HG03095 (cell line): Measurements from ENCODE around the gene TIGD6.
"Not testable (repeated sequence)": the region's sequence is repeated elsewhere in the genome, so short reads cannot be mapped to it uniquely, and the experiment has no call there.

Experiments
- ATAC-seq: cut with Tn5 transposase; IDR thresholded peaks from one replicate; pipeline ENCODE4 v1.9.1; 2021; ENCODE audit warnings: moderate library complexity; ENCODE audit not compliant: unreplicated experiment

TIGD6 gene

DNA sequence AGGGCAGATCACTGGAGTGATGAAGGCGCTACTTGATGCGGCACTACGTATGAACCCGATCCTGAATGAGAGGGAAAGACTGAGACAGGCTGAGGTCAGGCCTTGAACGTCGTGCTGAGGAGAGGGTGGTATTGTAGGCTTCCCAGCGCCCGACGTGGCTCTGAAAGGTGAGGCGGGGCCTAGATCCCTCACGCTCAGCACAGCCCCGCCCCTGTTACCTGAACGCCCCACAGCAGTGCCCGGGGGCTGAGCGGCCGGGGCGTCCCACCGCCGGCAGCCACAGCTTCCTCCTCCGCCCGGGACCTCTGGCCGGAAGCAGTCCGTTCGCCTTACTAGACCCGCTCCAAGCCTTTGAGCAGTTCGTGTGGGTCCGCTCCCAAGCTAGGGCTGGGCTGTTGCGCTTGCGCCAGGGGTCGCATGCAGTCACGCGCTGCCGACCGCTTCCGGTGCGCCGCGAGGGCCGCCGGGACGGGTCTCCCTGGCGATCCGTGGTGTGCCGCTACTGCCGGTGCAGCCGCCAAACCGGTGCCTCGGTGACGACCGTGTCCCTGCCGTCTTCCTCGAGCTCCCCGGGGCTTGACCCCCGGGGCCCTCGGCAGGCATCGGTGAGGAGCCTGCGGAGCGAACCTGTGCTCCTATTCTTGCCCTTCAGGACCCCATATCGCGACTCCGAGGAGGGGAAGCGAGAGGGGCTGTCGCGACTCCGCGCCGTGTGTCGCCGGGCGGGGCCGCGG, at the start of gene TIGD6, which contains the start of gene HMGXB3:
Gene TIGD6, minus strand, starts transcription at position 399 of the 734 bp plus-strand sequence. CDS start 4,306 bp downstream, outside the sequence.
Gene HMGXB3, plus strand, starts transcription at position 484 of the 734 bp plus-strand sequence. CDS start 4,114 bp downstream, outside the sequence.
- ATAC-seq: peak; percentile 90

GRCh38 chr5:150046031-150046430, 45.6 kb upstream of the TIGD6 start:
- no peak for ATAC-seq

DNA sequence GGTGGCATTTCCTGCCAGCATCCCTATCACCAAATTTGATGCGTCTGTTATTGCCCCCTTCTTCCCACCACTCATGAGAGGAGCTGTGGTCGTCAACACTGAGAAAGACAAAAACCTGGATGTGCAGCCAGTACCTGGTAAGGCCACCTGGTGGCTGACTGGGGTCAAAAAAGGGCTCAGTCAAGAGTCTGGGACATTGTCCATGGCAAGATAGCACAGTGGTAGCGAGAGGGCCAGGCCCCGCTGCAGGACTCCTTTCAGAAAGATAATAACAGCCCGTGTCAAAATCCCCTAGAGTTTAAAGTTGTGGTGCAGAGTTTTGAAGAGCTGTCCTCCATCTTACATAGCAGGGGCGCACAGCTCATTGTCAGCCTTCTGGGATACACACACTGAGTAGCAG, 45.1 kb upstream of the TIGD6 start:
- no peak for ATAC-seq

- ATAC-seq: no peak
These were observed 44.3 kb upstream of the TIGD6 start for GRCh38 chr5:150044712-150045111.

DNA sequence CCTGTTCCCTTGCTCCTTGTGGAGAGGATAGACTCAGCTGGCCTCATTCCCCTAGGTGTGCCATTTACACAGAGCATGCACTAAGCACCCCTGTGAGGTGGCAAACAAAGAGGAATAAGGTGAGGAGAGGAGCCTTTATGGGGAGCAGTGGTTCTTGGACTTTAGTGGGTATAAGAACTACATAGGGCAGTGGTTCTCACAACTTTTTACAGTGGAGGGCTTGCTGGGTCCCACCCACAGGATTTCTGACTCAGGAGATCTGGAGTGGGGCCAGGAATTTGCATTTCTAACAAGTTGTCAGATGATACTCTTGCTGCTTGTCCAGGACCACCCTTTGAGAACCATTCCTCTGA, 43.9 kb upstream of the TIGD6 start:
- no peak for ATAC-seq

DNA sequence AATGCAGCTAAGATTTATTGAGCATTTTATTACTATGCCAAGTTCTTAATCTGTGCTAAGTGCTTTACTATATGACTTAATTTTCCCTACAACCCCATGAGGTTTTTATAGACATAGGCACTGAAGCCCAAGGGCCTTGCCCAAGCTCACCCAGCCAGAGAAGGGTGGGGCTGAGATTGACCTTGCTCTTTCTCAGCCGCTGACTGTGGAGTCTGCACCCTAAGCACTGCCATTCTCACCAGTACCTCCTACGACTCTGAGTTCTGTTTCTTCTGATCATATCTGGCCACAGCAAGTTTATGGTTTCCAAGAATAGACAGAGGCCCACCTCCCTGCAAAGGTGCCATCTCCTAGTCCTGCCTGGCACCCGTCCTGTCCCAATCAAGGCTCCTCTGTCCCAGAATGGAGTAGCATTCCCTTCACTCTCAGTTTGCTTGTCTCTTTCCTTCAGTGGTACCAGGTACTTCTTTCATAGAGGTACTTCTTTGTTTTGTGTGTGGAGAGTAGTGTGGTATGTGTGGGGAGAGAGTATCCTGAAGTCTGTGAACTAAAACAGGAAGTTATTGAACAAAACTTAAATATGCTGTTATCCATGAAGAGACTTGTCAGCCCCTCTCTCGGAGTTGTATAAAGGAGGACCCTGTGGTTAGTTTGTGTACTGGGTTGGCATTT, 43.3 kb upstream of the TIGD6 start:
- ATAC-seq: no peak

GRCh38 chr5:150042459-150042858, 42.0 kb upstream of the TIGD6 start:
- no peak for ATAC-seq

DNA sequence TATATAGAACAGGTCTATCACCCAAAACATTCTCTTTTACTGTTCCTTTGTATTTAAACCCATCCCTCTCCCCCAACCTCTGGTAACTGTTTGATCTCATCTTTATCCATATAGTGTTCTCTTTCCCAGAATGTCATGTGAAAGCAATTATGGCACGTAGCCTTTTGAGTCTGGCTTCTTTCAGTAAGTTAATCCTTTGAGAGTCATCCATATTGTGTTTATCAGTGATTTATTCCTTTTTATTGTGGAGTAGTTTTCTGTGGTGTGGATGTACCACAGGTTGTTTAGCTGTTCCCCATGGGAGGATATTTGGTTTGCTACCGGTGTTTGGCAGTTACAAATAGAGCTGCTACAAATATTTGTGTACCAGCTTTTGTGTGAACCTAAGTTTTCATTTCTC, 38.1 kb upstream of the TIGD6 start:
- ATAC-seq: no peak

GRCh38 chr5:150036513-150036912, 36.1 kb upstream of the TIGD6 start:
- no peak for ATAC-seq

- ATAC-seq: peak; percentile 92
These were observed 34.9 kb upstream of the TIGD6 start for GRCh38 chr5:150035139-150035895.

DNA sequence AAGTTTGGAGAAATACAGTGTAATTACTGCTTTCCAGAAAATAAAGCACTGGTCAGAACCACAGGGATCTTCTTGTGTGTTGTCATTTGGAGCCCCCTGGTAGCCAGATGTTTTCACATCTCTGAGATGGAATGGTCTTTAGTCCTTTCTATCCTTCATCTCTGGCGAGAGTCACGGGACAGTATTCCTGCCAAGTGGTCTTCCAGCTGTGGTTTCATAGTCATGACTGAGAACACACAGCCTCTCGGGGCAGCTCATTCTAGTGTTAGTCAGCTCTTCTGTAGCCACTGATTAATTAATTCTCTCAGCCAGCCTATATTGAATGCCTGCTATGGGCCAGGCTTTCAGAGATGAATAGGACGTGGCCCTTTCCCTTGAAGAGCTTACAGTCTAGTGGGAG, 34.2 kb upstream of the TIGD6 start:
- ATAC-seq: no peak

GRCh38 chr5:150033334-150033733, 32.9 kb upstream of the TIGD6 start:
- ATAC-seq: no peak

DNA sequence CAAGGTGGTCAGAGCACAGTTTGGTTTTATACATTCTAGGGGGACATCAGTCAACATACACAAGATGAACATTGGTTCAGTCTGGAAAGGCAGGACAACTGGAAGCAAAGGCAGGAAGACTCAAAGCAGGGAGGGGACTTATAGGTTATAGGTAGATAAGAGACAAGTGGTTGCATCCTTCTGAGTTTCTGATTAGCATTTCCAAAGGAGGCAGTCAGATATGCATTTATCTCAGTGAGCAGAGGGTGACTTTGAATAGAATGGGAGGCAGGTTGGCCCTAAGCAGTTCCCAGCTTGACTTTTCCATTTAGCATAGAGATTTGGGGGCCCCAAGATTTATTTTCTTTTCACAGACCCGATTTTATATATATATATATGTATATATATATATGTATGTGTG, 27.6 kb upstream of the TIGD6 start:
- ATAC-seq: not testable (repeated sequence)

GRCh38 chr5:150026682-150027172, 26.3 kb upstream of the TIGD6 start:
- no peak for ATAC-seq

- no peak for ATAC-seq
These were observed 24.0 kb upstream of the TIGD6 start for GRCh38 chr5:150024346-150024984.

GRCh38 chr5:150023136-150023535, 22.7 kb upstream of the TIGD6 start:
- ATAC-seq: no peak

DNA sequence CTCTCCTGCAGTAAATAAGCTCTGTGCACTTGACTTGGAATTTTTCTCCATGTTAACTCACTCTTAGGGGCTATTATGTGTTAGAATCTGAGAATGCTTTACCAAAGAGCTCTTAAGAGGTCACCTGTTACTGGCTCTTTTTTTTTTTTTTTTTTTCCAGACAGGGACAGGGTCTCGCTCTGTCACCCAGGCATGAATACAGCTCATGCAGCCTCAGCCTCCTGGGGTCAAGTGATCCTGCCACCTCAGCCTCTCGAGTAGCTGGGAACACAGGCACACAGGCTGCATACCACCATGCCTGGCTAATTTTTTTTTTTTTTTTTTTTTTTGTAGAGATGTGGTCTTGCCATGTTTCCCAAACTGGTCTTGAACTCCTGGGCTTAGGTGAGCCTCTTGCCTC, 22.2 kb upstream of the TIGD6 start:
- ATAC-seq: no peak

DNA sequence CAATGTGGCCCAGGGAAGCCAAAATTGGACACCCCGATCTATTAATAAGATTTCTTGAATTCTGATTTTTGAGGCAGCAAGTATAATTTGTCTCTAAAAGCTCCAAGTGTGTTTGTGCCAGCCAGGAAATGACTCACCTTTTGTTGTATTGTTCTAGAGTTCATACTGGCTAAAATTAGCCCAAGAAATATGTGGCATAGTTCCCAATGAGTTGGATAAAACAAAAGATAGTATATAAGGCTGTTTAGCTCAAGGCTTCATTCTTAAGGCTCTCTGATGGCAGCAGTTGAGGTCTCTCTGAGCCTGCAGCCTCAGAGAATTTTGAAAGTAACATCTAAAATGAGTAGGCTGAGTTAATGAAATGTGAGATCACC, 21.7 kb upstream of the TIGD6 start:
- ATAC-seq: no peak

DNA sequence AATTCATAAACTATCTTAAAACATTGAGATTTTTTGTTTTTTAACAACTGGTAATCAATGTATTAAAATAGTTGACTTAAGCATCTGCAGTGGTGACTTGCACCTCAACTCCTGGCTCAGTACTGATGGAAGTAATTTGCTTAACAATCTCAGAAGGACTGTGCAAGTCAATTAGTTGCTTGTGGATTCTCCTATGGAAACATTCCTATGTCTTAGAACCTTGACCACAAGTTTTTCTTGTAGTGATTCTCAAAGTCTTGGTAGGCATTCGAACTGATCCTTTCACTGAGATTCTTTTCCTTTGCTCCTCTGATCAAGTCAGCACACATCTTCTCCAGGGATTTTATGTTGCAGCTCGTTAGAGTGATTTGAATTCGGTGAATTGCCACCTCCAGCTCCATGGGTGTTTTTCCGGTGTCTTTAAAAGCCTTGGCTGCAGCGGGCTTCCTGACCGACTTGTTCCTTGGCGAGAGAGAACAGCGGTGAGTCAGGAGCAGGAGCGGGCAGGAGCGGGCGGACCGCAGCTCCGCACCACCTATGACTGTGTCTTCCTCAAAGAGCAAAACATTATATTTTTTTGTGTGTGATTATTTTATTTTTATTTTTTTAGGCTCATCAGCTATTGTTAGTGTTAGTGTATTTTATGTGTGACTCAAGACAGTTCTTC, 21.2 kb upstream of the TIGD6 start:
- ATAC-seq: no peak

DNA sequence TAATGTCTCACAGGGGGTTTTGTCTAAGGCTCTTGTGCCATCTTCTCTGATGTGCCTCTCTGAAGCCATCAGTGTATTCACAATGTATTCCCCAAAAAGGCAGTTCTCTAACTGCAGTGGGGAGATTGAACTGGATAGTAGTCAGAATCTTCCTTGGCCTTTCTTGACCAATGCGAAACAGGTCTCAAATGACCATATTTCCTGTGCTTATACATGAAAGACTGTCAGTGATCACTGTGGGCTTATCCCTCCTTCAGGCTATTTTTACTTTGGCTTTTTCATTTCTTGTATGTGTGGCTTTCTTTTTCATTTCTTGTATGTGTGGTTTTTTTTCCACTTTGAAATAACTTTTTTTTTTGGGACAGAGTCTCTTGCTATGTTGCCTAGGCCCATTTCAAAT, 19.8 kb upstream of the TIGD6 start:
- ATAC-seq: no peak
